Measurements from ENCODE around the gene MRPS27.

GRCh38 chr5:72368271-72368670, 48.2 kb upstream of the MRPS27 start:
- TF ChIP-seq EZH2 (IDR thresholded peaks at IDR 0.05) (no peak), POLR2AphosphoS5 (IDR thresholded peaks at IDR 0.05; ENCODE audit: borderline replicate concordance, low read depth, low read length) (no peak)
